GM18951 (cell line): Measurements from ENCODE around the gene MBLAC1.

Experiments used
- POLR2A ChIP-seq: IDR thresholded peaks from 4 replicates; pipeline ENCODE4 v1.6.1; 2011; ENCODE audit warnings: mild to moderate bottlenecking; ENCODE audit not compliant: insufficient read length, insufficient read depth; ENCODE audit errors: extremely low read depth
- in situ Hi-C: fragments of 300-500 bp; cut with MboI; formaldehyde crosslinking; loops from one replicate; pipeline ENCODE4 v1.12.0; 2022; ENCODE audit warnings: low sequenced_read_pairs, mixed read lengths, inconsistent platforms; ENCODE audit not compliant: unreplicated experiment

The MBLAC1 gene, protein sequence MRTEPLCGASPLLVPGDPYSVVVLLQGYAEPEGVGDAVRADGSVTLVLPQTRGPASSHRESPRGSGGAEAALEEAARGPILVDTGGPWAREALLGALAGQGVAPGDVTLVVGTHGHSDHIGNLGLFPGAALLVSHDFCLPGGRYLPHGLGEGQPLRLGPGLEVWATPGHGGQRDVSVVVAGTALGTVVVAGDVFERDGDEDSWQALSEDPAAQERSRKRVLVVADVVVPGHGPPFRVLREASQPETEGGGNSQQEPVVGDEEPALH

DNA sequence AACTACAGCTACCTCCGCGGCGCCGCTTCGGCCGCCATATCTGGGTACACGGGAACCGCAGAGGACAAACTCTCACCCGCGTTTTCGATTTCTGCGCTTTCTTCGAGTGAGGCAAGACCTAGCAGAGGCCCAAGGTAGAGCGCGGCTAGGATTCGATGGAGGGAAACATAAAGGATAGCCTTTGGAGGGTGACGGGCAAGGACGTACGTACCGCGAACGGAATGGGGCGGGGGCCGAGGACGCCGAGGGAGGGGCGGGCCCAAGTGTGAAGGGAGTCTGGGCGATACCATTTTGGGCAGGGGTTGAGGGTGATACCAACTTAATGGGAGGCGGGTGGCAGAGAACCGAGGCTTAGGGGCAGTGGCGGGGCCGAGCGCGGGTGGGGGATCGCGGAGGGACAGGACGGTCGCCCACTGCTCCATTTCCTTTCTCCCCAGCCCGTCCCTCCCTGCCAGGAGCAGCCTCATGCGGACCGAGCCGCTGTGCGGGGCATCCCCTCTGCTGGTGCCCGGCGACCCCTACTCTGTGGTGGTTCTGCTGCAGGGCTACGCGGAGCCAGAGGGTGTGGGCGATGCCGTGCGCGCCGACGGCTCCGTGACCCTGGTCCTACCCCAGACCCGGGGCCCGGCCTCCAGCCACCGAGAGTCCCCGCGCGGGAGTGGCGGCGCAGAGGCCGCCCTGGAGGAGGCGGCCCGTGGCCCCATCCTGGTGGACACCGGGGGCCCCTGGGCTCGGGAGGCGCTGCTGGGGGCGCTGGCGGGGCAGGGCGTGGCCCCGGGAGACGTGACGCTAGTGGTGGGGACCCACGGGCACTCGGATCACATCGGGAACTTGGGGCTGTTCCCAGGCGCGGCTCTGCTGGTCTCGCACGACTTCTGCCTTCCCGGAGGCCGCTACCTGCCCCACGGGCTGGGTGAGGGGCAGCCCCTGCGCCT lies at the start of gene MBLAC1:
TSS of gene MBLAC1 (plus strand) at position 37 of the 935 bp plus-strand sequence. CDS start at position 466, 429 bp downstream.
- peak; percentile 85 for TF ChIP-seq POLR2A
- in situ Hi-C loops: no loop called here

DNA sequence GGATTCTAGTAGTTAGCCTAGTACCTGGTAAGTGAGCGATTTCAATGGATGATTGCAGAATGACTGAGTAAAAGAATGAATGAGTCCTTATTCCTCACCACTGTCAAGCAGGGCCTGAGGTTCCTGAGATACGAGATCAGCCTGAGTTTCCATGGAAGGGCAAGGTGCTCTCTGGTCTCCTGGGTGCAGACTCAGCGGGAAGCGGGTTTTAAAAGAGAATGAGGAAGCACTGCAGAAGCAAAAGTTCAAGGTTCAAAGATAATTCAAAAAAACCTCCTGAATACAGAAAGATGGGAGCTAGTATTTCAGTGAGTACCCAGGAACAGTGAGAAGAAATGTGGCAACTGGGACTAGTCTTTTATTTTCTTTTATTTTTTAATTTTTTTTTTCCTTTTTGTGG lies 49.6 kb upstream of the MBLAC1 start:
- in situ Hi-C loops: no loop called here
- TF ChIP-seq POLR2A: no peak

DNA sequence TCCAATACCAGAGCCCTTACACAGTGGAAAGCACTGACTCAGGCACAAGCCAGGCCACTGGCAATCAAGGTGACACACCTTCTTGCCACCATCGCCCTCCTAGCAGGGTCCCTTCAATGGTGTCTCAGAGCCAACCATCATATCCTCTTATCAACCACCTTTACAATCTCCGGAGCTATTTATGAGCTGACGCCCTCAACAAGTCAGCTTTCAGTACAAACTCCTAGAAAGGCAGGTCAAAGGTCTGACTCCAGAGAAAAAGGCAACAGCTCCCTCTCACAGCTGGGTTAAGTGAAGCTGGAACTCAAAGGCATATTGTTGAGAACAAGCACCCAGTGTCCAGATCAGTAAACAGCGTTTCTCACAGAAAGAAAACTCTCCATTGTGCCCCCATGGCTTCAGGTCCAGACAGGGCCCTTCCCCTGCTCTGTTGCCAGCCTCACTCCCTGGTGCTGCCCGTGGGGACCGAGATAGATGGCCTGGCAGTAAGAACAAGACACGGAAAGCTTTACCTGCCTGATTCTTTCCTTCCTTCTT lies 47.7 kb upstream of the MBLAC1 start:
- TF ChIP-seq POLR2A: no peak
- in situ Hi-C loops: no loop called here

DNA sequence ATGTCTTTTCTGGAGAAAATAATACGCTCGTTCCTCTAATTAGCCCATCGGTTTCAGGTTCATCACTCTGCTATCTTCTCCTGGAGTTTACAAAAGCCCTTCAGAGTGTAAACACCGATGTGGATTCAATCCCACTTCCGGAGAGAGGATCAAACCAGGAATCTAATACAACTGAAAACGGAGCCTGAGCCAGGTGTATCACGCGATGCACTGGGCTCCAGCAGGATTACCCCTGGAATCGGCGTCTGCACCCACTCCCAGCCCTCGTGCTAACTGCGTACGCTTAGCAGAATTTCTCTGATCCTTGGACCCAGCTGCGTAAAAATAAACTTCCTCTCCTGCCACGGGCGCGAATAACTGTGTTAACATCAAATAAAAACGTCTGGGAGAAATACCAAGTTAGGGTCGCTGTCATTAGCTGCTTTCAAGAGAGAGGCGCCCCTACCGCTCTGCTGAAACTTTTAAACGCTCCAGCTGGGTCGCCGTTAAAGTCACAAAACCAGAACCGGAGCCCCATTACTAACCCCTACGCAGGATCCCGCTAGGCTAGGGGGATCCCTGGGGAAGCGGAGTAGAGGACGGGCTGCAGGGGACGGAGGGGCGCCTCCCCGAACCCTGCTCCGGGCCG lies 45.7 kb upstream of the MBLAC1 start:
- no peak for TF ChIP-seq POLR2A
- in situ Hi-C loops: no loop called here

DNA sequence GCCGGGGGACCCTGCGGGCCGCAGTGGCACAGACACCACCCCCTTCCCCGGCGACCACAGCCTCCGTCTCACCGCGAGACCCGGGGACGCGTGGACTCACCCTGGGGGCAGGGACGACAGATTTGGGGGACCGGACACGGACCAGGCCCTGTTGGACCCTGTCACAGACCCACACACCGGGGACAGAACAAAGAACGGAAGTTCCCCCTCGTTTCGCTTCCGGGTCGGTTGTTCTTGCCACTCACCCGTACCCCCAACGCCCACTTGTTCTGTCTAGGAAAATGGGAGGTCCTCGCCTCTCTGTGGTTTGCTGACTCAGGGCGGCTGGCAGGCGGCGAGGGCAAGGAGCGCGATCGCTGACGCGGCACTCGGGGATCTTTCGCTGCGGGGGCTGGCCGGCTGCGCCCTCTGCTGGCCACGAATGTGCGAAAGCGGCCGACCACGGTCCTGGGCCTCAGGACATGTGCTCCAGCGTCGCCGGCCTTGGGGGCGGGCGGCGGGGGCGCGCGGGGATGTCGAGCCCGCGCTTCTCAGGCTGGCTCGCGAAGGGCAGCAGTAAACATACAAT lies 45.1 kb upstream of the MBLAC1 start, which contains the start of gene ZNF3:
TSS of gene ZNF3 (minus strand) at position 189 of the 568 bp plus-strand sequence. CDS start 4,366 bp downstream, outside the sequence.
- in situ Hi-C loops: no loop called here

DNA sequence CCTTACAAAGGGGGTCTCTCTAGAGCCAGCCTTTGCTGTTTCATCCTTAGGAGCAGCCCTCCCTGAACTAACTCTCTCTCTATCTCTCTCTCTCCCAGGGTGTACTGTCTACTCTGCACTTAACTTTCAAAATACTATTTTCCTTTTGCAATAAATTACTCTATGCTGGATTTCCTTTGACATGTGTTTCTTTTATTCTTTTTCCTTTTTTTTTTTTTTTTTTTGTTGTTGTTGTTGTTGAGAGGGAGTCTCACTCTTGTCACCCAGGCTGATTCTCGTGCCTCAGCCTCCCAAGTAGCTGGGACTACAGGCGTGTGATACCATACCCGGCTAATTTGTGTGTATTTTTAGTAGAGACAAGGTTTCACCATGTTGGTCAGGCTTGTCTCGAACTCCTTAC lies 43.8 kb upstream of the MBLAC1 start:
- in situ Hi-C loops: no loop called here
- TF ChIP-seq POLR2A: no peak

More for the DNA sequence above, 45.1 kb upstream of the MBLAC1 start, which contains the start of gene ZNF3:
- peak; percentile 83 for TF ChIP-seq POLR2A

DNA sequence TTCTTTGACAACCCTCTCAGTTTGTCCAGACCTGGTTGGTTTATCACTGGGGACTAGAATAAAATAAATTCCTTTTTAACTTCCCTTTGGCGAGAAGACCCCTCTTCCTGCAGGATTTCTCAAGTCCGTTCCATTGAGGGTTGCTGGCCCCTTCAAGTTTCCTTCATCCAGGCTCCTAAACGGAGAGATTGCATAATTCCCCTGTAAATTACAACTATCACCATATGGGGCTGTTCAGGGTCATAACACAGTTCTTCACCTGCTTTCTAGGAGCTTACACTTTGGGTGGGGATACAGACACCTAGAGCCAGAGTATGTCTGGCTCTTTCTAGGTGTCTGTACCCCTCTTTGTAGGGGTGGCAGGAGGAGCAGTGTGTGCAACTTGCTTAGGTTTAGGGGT lies 41.3 kb upstream of the MBLAC1 start:
- in situ Hi-C loops: no loop called here

DNA sequence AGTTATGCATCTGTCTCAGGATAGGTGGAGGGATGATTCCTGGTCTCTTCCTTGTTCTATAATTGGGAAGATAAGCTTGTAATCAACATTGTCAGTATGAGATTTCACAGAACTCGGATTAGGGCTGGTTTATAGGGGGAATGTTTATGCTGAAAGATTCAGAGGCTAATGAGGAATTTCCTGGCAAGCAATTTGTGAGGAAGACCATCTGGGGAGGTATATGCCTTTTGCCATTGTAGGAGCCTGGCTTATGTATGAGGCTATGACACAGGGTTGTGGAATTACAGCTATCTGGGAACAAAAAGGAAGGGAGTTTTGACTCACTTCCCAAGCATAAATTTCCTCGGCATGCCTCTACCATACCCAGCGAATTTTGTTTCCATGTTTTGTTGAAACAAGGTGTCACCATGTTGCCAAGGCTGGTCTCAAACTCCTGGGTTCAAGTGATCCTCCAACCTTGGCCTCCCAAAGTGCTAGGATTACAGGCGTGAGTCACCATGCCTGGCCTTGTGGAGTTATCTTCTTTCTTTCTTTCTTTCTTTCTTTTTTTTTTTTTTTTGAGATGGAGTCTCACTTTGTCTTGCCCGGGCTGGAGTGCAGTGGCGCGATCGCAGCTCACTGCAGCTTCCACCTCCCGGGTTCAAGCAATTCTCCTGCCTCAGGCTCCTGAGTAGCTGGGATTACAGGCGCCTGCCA lies 39.6 kb upstream of the MBLAC1 start:
- TF ChIP-seq POLR2A: no peak
- in situ Hi-C loops: no loop called here

More for the DNA sequence above, 41.3 kb upstream of the MBLAC1 start:
- no peak for TF ChIP-seq POLR2A

DNA sequence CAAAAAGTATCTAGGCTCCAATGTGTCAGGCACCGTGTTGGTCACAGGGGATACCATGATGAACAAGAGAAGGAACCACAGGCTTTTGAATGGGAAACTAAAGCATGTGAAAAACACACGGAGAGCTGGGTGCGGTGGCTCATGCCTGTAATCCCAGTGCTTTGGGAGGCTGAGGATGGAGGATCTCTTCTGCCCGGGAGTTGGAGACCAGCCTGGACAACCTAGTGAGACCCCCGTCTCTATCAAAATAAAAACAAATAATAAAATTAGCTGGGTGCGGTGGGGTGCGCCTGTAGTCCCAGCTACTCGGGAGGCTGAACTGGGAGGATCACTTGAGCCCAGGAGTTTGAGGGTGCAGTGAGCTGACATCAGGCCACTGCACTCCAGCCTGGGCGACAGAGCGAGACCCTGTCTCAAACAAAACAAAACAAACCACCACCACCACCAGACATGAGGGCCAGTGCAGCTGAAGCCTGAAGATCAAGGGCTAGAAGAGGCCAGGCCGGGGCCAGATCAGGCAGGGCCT lies 38.6 kb upstream of the MBLAC1 start:
- in situ Hi-C loops: no loop called here

DNA sequence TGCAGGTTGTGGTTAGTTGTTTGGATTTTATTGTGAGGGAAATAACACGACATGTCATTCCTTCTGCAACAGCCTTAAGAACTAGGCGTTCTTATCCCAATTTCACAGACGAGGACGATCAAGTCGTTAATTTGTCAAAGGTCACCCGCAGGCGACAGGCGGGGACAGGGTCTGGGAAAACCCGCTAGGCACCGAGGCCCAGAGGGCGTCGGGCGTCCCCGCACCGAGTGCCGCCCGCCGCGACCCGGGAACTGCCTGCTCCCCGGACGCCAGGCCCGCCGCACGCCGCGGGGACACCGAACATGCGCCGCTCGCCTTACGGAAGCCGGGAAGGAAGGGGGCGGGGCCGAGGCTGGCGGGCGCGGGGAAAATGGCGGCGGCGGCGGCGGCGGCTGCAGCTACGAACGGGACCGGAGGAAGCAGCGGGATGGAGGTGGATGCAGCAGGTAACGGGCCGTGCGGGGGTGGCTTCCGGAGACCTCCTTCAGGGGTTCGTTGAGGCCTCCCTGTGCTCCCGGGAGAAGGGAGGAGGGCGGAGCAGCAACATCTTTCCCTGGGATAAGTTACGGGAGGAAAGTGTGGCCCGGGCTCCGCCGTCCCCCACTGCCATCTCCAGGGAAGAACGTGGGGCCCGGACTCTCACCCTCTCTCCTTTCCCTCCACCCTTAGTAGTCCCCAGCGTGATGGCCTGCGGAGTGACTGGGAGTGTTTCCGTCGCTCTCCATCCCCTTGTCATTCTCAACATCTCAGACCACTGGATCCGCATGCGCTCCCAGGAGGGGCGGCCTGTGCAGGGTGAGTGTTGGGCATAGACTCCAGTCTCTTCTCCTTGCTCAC lies 37.9 kb upstream of the MBLAC1 start, which contains the start of gene COPS6:
TSS of gene COPS6 (plus strand) at position 349 of the 837 bp plus-strand sequence. CDS start at position 371, 22 bp downstream.
- in situ Hi-C loops: no loop called here
- peak; percentile 97 for TF ChIP-seq POLR2A

More for the DNA sequence above, 38.6 kb upstream of the MBLAC1 start:
- TF ChIP-seq POLR2A: no peak
